GM18873 (cell line): ENCODE measurements around the gene DISC1.
"Not testable (repeated sequence)": the region's sequence is repeated elsewhere in the genome, so short reads cannot be mapped to it uniquely, and the experiment has no call there.

ENCODE experiments used
- ATAC-seq: cut with Tn5 transposase; IDR thresholded peaks from one replicate; pipeline ENCODE4 v1.9.1; 2021; ENCODE audit warnings: mild to moderate bottlenecking, moderate library complexity, moderate number of reproducible peaks; ENCODE audit not compliant: unreplicated experiment, low FRiP score

DISC1 gene

GRCh38 chr1:231761747-231762541, 135.4 kb downstream of the DISC1 start:
- no peak for ATAC-seq

GRCh38 chr1:231763456-231763855, 136.9 kb downstream of the DISC1 start:
- no peak for ATAC-seq

- ATAC-seq, result not testable (repeated sequence)
These were observed 139.2 kb downstream of the DISC1 start for GRCh38 chr1:231765825-231766224.

GRCh38 chr1:231767471-231767870, 140.9 kb downstream of the DISC1 start:
- no peak for ATAC-seq

GRCh38 chr1:231768416-231768815, 141.8 kb downstream of the DISC1 start:
- no peak for ATAC-seq

- no peak for ATAC-seq
These were observed 144.1 kb downstream of the DISC1 start for GRCh38 chr1:231770506-231771175.

GRCh38 chr1:231774719-231775335, 148.2 kb downstream of the DISC1 start:
- ATAC-seq, result no peak

- ATAC-seq, result no peak
These were observed 149.6 kb downstream of the DISC1 start for GRCh38 chr1:231776010-231776756.

- ATAC-seq, result no peak
These were observed 150.1 kb downstream of the DISC1 start for GRCh38 chr1:231776757-231777062.

- ATAC-seq, result no peak
These were observed 151.6 kb downstream of the DISC1 start for GRCh38 chr1:231778009-231778719.

- ATAC-seq, result no peak
These were observed 152.5 kb downstream of the DISC1 start for GRCh38 chr1:231779081-231779480.

- no peak for ATAC-seq
These were observed 155.3 kb downstream of the DISC1 start for GRCh38 chr1:231781892-231782291.

GRCh38 chr1:231785073-231785472, 158.5 kb downstream of the DISC1 start:
- ATAC-seq, result not testable (repeated sequence)

GRCh38 chr1:231786126-231786525, 159.5 kb downstream of the DISC1 start:
- ATAC-seq, result no peak

GRCh38 chr1:231792634-231793033, 166.0 kb downstream of the DISC1 start:
- no peak for ATAC-seq

GRCh38 chr1:231793893-231794292, 167.3 kb downstream of the DISC1 start:
- ATAC-seq, result no peak

GRCh38 chr1:231796141-231796540, 169.6 kb downstream of the DISC1 start:
- ATAC-seq, result no peak

GRCh38 chr1:231799363-231799986, 172.9 kb downstream of the DISC1 start:
- ATAC-seq, result no peak

GRCh38 chr1:231800108-231800507, 173.5 kb downstream of the DISC1 start:
- no peak for ATAC-seq

- no peak for ATAC-seq
These were observed 174.5 kb downstream of the DISC1 start for GRCh38 chr1:231801042-231801585.
